Measurements from ENCODE around the gene SNAP47.

SNAP47 gene

GRCh38 chr1:227732586-227733308 lies 2.5 kb upstream of the SNAP47 start:
- H3K9ac ChIP-seq (ENCODE audit: low read length) = no peak overlapping the region
- H3K36me3 ChIP-seq (ENCODE audit: control insufficient read depth, insufficient read depth, low read length) = peaks cover 28% of the 10 kb centered on the region
- H3K9me3 ChIP-seq (ENCODE audit: control insufficient read depth, insufficient read depth, low read depth, low read length) = no peaks in the 10 kb centered on the region
- H3K27ac ChIP-seq (ENCODE audit: low read depth, low read length) = no peak overlapping the region
- no peaks in the 10 kb centered on the region for H3K27me3 ChIP-seq (ENCODE audit: control insufficient read depth, insufficient read depth, low read length)
- no peak overlapping the region for H3K4me3 ChIP-seq (ENCODE audit: low read depth, low read length)
- H3K4me1 ChIP-seq (ENCODE audit: control insufficient read depth, insufficient read depth, low read length) = peaks cover 22% of the 10 kb centered on the region

GRCh38 chr1:227733309-227733705 lies 1.9 kb upstream of the SNAP47 start:
- Histone ChIP-seq H3K4me1 (ENCODE audit: control insufficient read depth, insufficient read depth, low read length) (peaks cover 22% of the 10 kb centered on the region), H3K9me3 (ENCODE audit: control insufficient read depth, insufficient read depth, low read depth, low read length) (no peaks in the 10 kb centered on the region), H3K9ac (ENCODE audit: low read length) (no peak overlapping the region), H3K36me3 (ENCODE audit: control insufficient read depth, insufficient read depth, low read length) (peaks cover 28% of the 10 kb centered on the region), H3K27ac (ENCODE audit: low read depth, low read length) (no peak overlapping the region), H3K27me3 (ENCODE audit: control insufficient read depth, insufficient read depth, low read length) (no peaks in the 10 kb centered on the region), H3K4me3 (ENCODE audit: low read depth, low read length) (no peak overlapping the region)

- H3K4me1 ChIP-seq (ENCODE audit: control insufficient read depth, insufficient read depth, low read length) = peaks cover 18% of the 10 kb centered on the region
- H3K27ac ChIP-seq (ENCODE audit: low read depth, low read length) = no peak overlapping the region
- peaks cover 28% of the 10 kb centered on the region for H3K36me3 ChIP-seq (ENCODE audit: control insufficient read depth, insufficient read depth, low read length)
- peak overlapping the region; percentile 88 for H3K9ac ChIP-seq (ENCODE audit: low read length)
- H3K4me3 ChIP-seq (ENCODE audit: low read depth, low read length) = peak overlapping the region; percentile 82
- no peaks in the 10 kb centered on the region for H3K9me3 ChIP-seq (ENCODE audit: control insufficient read depth, insufficient read depth, low read depth, low read length)
- no peaks in the 10 kb centered on the region for H3K27me3 ChIP-seq (ENCODE audit: control insufficient read depth, insufficient read depth, low read length)
Measured at GRCh38 chr1:227733751-227734545, 1.3 kb upstream of the SNAP47 start.

- Histone ChIP-seq H3K36me3 (ENCODE audit: control insufficient read depth, insufficient read depth, low read length) (peaks cover 28% of the 10 kb centered on the region), H3K27ac (ENCODE audit: low read depth, low read length) (peak overlapping the region; percentile 85; the same call in 1 of the 2 replicates), H3K4me3 (ENCODE audit: low read depth, low read length) (peak overlapping the region; percentile 82), H3K27me3 (ENCODE audit: control insufficient read depth, insufficient read depth, low read length) (no peaks in the 10 kb centered on the region), H3K9me3 (ENCODE audit: control insufficient read depth, insufficient read depth, low read depth, low read length) (no peaks in the 10 kb centered on the region), H3K9ac (ENCODE audit: low read length) (peak overlapping the region; percentile 88), H3K4me1 (ENCODE audit: control insufficient read depth, insufficient read depth, low read length) (peaks cover 12% of the 10 kb centered on the region)
Measured at GRCh38 chr1:227734546-227734855, 734 bp upstream of the SNAP47 start.

DNA sequence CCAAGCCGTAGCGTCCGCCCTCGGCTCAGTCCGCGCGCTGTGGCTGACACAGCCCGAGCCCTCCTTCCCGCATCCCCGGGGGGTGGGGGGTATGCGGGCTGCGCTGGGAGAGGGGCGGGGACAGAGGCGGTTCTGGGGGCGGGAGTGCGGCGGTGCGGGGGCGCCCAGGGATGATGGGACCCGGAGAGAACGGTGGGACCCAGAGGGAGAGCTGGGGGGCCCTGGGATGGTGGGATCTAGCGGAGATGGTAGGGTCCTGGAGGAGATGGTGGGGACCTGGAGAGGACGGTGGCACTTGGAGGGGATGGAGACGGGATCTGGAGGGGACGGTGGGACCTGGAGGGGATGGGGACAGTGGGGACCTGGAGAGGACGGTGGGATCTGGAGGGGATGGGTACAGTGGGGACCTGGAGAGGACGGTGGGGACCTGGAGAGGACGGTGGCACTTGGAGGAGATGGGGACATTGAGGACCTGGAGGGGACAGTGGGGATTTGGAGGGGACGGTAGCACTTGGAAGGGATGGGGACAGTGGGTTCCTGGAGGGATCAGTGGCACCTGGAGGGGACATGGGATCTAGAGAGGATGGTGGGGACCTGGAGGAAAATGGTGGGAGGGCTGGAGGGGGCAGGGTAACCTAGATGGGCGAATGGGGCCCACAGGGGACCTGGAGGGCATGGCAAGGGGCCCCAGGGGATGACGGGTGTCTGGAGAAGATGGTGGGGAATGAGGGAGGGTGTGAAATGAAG lies 477 bp downstream of the SNAP47 start:
- H3K27me3 ChIP-seq (ENCODE audit: control insufficient read depth, insufficient read depth, low read length) = no peaks in the 10 kb centered on the region
- peak overlapping the region; percentile 82 for H3K4me3 ChIP-seq (ENCODE audit: low read depth, low read length)
- peaks cover 28% of the 10 kb centered on the region for H3K36me3 ChIP-seq (ENCODE audit: control insufficient read depth, insufficient read depth, low read length)
- H3K9me3 ChIP-seq (ENCODE audit: control insufficient read depth, insufficient read depth, low read depth, low read length) = no peaks in the 10 kb centered on the region
- peak overlapping the region; percentile 66 for H3K9ac ChIP-seq (ENCODE audit: low read length)
- peak overlapping the region; percentile 70; the same call in 1 of the 2 replicates for H3K27ac ChIP-seq (ENCODE audit: low read depth, low read length)
- H3K4me1 ChIP-seq (ENCODE audit: control insufficient read depth, insufficient read depth, low read length) = peaks cover under 1% of the 10 kb centered on the region; the same call in 1 of the 2 replicates

- H3K9me3 ChIP-seq (ENCODE audit: control insufficient read depth, insufficient read depth, low read depth, low read length) = no peaks in the 10 kb centered on the region
- H3K4me1 ChIP-seq (ENCODE audit: control insufficient read depth, insufficient read depth, low read length) = no peaks in the 10 kb centered on the region; the same call in 1 of the 2 replicates
- peaks cover 20% of the 10 kb centered on the region for H3K36me3 ChIP-seq (ENCODE audit: control insufficient read depth, insufficient read depth, low read length)
- no peak overlapping the region for H3K4me3 ChIP-seq (ENCODE audit: low read depth, low read length)
- no peak overlapping the region for H3K9ac ChIP-seq (ENCODE audit: low read length)
- no peak overlapping the region for H3K27ac ChIP-seq (ENCODE audit: low read depth, low read length)
- no peaks in the 10 kb centered on the region for H3K27me3 ChIP-seq (ENCODE audit: control insufficient read depth, insufficient read depth, low read length)
Measured at GRCh38 chr1:227736814-227737432, 1.7 kb downstream of the SNAP47 start.

DNA sequence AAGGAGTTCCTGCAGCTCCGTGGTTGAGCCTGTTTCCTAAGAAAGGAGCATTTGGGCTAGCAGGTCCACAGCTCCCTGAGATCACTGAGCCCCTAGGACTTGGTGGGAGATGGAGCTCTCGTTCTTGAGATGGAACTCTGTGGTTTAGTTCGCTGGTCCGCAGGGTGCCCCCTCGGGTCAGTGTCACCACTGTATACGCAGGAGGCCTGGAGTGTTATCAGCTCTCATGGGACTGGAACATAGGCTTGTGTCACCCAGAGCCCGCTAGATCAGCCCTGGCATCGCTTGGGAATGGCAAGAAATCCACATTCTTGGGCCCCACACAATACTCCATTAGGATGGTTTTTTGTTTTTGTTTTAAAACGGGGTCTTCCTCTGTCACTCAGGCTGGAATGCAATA lies 3.6 kb downstream of the SNAP47 start:
- Histone ChIP-seq H3K27me3 (ENCODE audit: control insufficient read depth, insufficient read depth, low read length) (no peaks in the 10 kb centered on the region), H3K36me3 (ENCODE audit: control insufficient read depth, insufficient read depth, low read length) (0 out of 2 replicates have a peak, but pooled peaks cover 1% of the 10 kb centered on the region), H3K4me3 (ENCODE audit: low read depth, low read length) (no peak overlapping the region), H3K9ac (ENCODE audit: low read length) (no peak overlapping the region), H3K27ac (ENCODE audit: low read depth, low read length) (no peak overlapping the region), H3K4me1 (ENCODE audit: control insufficient read depth, insufficient read depth, low read length) (no peaks in the 10 kb centered on the region; the same call in 1 of the 2 replicates), H3K9me3 (ENCODE audit: control insufficient read depth, insufficient read depth, low read depth, low read length) (no peaks in the 10 kb centered on the region)

DNA sequence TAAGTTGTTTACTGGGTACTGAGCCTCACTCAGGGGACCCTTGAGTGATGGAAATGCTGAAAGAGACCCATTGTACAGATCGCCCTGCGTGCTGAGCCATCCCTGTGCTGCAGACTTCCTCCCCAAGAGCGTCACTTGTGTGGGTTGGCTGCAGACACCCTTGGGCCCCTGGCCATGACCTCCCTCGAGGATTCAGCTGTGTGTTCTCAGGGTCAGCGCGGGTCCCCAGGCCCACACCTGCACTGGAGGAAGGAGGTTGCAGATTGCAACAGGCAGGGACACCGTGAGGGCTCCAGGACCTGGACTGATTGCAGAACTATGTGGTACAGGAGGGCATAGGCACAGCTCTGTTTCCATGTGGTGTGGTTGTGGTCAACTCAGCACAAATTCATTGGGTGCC lies 4.4 kb downstream of the SNAP47 start:
- H3K4me3 ChIP-seq (ENCODE audit: low read depth, low read length) = no peak overlapping the region
- no peaks in the 10 kb centered on the region for H3K36me3 ChIP-seq (ENCODE audit: control insufficient read depth, insufficient read depth, low read length)
- no peak overlapping the region for H3K27ac ChIP-seq (ENCODE audit: low read depth, low read length)
- H3K9me3 ChIP-seq (ENCODE audit: control insufficient read depth, insufficient read depth, low read depth, low read length) = no peaks in the 10 kb centered on the region
- no peaks in the 10 kb centered on the region for H3K27me3 ChIP-seq (ENCODE audit: control insufficient read depth, insufficient read depth, low read length)
- H3K4me1 ChIP-seq (ENCODE audit: control insufficient read depth, insufficient read depth, low read length) = no peaks in the 10 kb centered on the region; the same call in 1 of the 2 replicates
- H3K9ac ChIP-seq (ENCODE audit: low read length) = no peak overlapping the region

GRCh38 chr1:227740401-227740960 lies 5.2 kb downstream of the SNAP47 start:
- no peaks in the 10 kb centered on the region for H3K27me3 ChIP-seq (ENCODE audit: control insufficient read depth, insufficient read depth, low read length)
- no peaks in the 10 kb centered on the region; the same call in 1 of the 2 replicates for H3K4me1 ChIP-seq (ENCODE audit: control insufficient read depth, insufficient read depth, low read length)

DNA sequence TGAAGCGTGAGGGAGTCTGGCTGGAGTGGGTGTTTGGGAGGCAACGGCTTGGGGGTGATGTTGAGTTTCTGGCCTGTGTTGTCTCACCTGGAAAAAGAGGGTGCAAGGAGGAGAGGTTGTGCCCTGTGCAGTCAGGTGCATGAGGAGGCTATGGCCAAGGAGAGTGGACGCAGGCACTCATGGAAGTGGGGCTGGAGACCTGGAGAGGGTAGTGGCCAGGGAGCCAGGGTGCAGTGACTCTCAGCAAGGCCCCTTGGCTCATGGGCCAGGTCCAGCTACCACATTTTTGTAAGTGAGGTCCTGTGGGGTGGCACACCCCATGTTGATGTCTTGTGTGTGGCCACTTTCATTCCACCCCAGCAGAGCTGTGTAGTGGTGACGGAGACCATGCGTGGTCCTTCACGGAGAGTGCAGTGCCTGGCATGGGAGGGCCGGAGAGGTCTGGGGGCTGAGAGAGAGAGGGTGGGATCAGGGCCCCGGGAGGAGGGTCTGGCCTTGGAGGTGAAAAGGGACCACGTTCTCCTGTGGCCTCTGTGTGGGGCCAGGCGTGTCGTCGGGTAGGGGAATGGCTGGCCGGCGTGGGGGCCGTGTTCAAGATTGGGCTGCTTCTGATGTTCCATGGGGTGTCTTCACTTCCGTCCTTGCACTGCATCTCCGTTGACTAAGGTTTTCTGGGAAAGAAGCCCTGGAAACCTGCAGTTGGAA lies 6.1 kb downstream of the SNAP47 start:
- Histone ChIP-seq H3K27me3 (ENCODE audit: control insufficient read depth, insufficient read depth, low read length) (no peaks in the 10 kb centered on the region), H3K9me3 (ENCODE audit: control insufficient read depth, insufficient read depth, low read depth, low read length) (no peaks in the 10 kb centered on the region), H3K4me1 (ENCODE audit: control insufficient read depth, insufficient read depth, low read length) (no peaks in the 10 kb centered on the region; the same call in 1 of the 2 replicates), H3K36me3 (ENCODE audit: control insufficient read depth, insufficient read depth, low read length) (no peaks in the 10 kb centered on the region), H3K4me3 (ENCODE audit: low read depth, low read length) (no peak overlapping the region), H3K9ac (ENCODE audit: low read length) (no peak overlapping the region), H3K27ac (ENCODE audit: low read depth, low read length) (no peak overlapping the region)

More at GRCh38 chr1:227740401-227740960, 5.2 kb downstream of the SNAP47 start:
- Histone ChIP-seq H3K4me3 (ENCODE audit: low read depth, low read length) (no peak overlapping the region), H3K27ac (ENCODE audit: low read depth, low read length) (no peak overlapping the region), H3K9me3 (ENCODE audit: control insufficient read depth, insufficient read depth, low read depth, low read length) (no peaks in the 10 kb centered on the region), H3K9ac (ENCODE audit: low read length) (no peak overlapping the region), H3K36me3 (ENCODE audit: control insufficient read depth, insufficient read depth, low read length) (no peaks in the 10 kb centered on the region)
